NCI-H69 (cell line): Measurements from ENCODE around the gene SMARCC1.

Source experiments
- DNase-seq: peaks from one replicate; lab custom pipeline; 2025; lab: John Stamatoyannopoulos, UW

The SMARCC1 gene

GRCh38 chr3:47701388-47701787, 80.3 kb downstream of the SMARCC1 start:
- DNase-seq = no peak

DNA sequence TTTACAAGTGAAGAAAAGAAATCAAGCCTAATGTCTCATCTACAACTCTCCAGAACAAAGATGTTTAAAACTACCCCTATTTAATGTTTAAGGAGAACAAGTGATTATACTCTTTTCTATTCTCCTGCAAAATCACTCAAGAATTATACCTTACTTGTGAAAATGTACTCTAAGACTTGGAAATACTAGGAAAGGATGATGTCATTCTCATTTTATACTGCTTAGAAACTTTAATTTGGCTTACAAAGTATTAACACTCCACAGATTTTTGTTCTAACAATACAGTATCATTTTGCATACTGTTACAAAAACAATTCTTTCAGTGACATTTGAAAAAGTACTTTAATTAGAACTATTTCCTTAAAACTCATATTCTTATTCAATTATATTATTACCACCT, 89.5 kb downstream of the SMARCC1 start:
- no peak for DNase-seq

GRCh38 chr3:47688488-47688887, 93.2 kb downstream of the SMARCC1 start:
- no peak for DNase-seq

DNA sequence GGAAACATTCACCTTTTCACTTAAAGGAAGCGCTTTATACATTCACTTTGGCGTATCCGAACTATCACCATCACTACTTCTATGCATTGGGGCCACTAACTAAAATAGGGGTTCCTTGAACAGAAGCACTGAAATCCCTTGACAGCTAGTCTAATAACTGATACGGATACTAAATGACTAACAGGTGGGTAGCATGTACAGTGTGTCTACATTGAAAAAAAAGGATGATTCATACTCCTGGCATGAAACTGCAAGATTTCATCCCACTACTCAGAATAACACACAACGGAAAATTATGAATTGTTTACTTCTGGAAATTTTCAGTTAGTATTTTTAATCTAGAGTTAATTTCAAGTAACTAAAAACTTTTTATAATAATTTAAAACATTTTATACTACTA, 96.7 kb downstream of the SMARCC1 start:
- no peak for DNase-seq

DNA sequence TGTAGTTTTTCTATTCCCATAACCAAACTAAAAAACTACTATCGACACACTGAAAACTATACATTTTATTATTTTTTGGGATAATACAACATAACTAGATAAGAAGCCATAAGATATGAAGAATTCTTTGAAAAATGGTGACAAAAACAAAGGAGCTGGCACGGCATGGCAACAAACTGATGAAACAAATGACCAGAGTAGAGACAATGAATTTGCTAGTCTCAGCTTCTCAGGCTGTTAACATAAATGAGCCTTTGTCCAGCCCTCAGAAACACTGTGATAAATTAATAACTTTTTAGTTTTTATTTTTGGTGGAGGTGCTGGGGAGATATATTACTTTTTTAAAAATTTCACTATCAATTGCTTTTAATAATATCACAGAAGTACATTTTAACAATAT, 100.7 kb downstream of the SMARCC1 start:
- no peak for DNase-seq

GRCh38 chr3:47678446-47679338, 103.0 kb downstream of the SMARCC1 start:
- DNase-seq = no peak

- DNase-seq = no peak
Measured at GRCh38 chr3:47669026-47669749, 112.5 kb downstream of the SMARCC1 start.

- no peak for DNase-seq
Measured at GRCh38 chr3:47666118-47666517, 115.6 kb downstream of the SMARCC1 start.

GRCh38 chr3:47664519-47664918, 117.2 kb downstream of the SMARCC1 start:
- DNase-seq = peak; percentile 19

GRCh38 chr3:47663630-47664240, 118.0 kb downstream of the SMARCC1 start:
- DNase-seq = no peak

DNA sequence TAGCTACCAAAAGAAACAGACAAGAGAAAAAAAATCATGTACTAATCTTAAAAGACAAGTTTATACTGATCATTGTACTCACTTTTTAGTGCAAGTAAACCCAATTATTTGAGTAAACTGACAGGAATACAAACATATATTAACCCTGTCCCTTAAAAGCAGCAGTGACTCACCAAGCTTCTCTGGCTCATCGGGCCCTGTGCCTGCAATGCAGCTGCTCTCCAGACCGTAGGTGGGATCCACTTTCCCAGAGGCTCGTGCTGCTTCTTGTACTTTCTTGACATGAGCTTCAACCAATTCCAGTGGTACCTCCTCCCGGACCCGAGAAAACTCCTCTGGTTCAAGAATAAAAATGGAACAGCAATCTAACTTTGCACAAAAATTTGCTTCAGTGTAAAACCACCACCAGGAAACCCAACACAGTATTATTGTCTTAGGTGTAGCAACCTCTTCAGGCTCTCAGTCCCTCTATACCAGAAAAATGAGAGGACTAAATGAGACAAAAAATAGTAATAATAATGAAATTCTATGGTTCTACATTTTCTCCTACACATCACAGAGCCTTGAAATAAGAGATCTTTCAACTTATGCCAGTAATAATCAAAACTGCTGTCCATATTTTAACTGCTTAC, 120.5 kb downstream of the SMARCC1 start:
- DNase-seq = no peak

DNA sequence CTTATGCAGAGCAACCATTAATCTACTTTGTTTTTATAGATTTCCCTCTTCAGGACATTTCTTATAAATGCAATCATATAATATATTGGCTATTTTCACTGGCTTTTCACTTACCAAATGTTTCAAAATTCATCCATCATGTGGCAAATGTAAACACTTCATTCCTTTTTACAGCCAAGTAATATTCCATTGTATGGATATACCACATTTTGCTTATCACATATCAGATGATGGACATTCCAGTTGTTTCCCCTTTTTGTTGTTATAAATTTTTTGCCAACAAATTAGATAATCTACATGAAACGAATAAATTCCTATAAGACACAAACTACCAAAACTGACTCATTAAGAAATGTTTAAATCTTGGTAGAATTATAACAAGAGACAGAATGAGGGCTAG, 123.2 kb downstream of the SMARCC1 start:
- DNase-seq = no peak

- DNase-seq = no peak
Measured at GRCh38 chr3:47652142-47652541, 129.6 kb downstream of the SMARCC1 start.

DNA sequence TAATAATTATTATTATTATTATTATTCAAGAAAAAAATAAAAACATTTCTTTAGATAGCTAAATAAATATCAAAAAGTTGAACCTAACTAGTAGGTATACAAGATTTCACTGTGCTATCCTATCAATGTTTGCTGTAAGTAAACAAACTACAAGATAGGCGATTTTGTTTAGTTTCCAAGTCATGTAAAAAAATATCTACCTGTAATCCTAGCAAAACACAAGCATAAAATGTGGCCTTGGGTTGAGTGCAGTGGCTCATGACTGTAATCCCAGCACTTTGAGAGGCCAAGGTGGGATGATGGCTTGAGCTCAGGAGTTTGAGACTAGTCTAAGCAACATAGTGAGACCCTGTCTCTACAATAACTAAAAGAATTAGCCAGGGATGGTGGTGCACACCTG, 131.4 kb downstream of the SMARCC1 start:
- no peak for DNase-seq

GRCh38 chr3:47647550-47647949, 134.1 kb downstream of the SMARCC1 start:
- no peak for DNase-seq

DNA sequence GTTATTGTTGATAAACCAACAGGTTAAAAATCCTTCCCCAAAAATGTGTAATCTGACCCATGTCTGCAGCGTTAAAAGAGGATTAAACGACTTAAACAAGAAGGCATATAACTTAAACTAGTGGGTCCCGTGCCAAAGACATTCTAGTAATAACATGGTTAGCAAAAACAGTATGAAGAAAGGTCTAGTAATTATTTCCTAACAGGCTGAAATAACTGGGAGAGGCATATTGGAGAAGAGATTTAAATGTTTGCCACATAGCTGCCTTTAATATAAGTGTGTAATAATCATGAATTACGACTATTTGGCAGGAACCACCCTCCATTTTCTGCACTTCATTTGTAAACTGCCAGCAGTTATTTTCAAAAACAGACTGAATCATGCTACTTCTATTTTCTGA, 135.3 kb downstream of the SMARCC1 start:
- DNase-seq = peak; percentile 12

DNA sequence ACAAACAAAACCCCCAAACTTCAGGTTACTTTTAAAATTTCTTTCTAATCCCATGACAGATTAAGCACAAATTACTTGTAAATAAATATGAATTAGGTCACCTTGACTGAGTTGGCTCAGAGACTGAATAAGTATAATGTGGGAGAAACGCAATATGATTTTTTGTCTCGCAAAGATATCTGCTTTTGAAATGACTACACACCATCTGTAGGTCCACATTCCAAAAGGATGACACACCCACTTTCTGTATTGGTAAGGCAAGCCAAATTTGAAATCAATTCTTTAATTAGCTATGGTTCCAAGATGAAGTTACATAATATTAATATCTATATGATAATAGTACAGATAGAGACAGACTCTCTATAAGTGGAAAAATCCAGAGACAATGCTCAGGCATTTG, 136.1 kb downstream of the SMARCC1 start:
- DNase-seq = no peak

GRCh38 chr3:47643092-47643491, 138.6 kb downstream of the SMARCC1 start:
- DNase-seq = no peak

GRCh38 chr3:47641739-47642138, 140.0 kb downstream of the SMARCC1 start:
- DNase-seq = no peak

DNA sequence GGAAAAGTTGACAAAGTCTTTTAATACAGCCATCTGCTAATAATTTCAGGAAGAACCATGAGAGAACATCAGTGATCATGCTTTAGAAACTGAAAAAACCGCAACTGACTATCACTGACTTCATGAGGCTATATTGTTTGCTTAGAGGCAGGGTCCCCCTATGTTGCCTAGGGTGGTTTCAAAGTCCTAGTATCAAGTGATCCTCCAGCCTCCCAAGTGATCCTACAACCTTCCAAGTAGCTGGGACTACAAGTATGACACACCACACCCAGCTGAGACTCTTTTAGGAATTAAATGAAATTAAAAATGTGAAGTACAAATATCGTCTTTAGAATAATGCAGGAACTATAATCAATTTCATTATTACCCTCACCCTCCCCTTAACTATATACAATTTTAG, 144.8 kb downstream of the SMARCC1 start:
- no peak for DNase-seq

- no peak for DNase-seq
Measured at GRCh38 chr3:47636225-47636624, 145.5 kb downstream of the SMARCC1 start.

GRCh38 chr3:47635536-47635935, 146.2 kb downstream of the SMARCC1 start:
- DNase-seq = no peak
